PC-3 (cell line): ENCODE results near the gene GRXCR2. TPM values are rescaled to one million over a fixed set of nuclear protein-coding genes. Genes with fewer than 3 reads are reported as not detected.

Source experiments
- ATAC-seq: fragments of 200-7000 bp; cut with Tn5 transposase; 2 replicates; pipeline ENCODE4 v1.9.1; 2020; ENCODE audit warnings: mild to moderate bottlenecking, moderate library complexity
- Bru-seq: library from RNA; stranded (reverse); fragments of 400-500 nt; gene quantifications from one replicate; lab custom pipeline; 2021; lab: Mats Ljungman, UMichigan
- BruChase-seq, 2 experiments: library from RNA; stranded (reverse); fragments of 400-500 nt; gene quantifications; one replicate each; lab custom pipeline; 2021; lab: Mats Ljungman, UMichigan
- BruUV-seq: library from RNA; stranded (reverse); fragments of 400-500 nt; replicated peaks from 2 replicates; lab custom pipeline; 2021; lab: Mats Ljungman, UMichigan
- CTCF ChIA-PET: fragments of 300-600 bp; sonication (Branson Sonifier 250); formaldehyde crosslinking; loops from one replicate; lab custom pipeline; 2022; ENCODE audit warnings: antibody characterized with exemption; lab: Charles Lee
- POLR2A ChIA-PET: fragments of 300-600 bp; sonication (Branson Sonifier 250); formaldehyde crosslinking; loops from one replicate; lab custom pipeline; 2022; ENCODE audit warnings: antibody characterized with exemption; ENCODE audit not compliant: unreplicated experiment; lab: Charles Lee
- DNase-seq: peaks from one replicate; pipeline ENCODE4 v3.0.0-alpha.2; 2015
- H2AFZ ChIP-seq: fragments of 300-600 bp; sonication (generic); 2 replicates; pipeline ENCODE4 v1.6.0; 2016; ENCODE audit warnings: antibody characterized with exemption, low read length
- H3F3A ChIP-seq: fragments of 300-600 bp; sonication (generic); one replicate; pipeline ENCODE4 v1.6.0; 2017; ENCODE audit warnings: antibody characterized with exemption, low read length, control low read depth, mild to moderate bottlenecking; ENCODE audit not compliant: unreplicated experiment
- H3K27ac ChIP-seq: fragments of 300-600 bp; sonication (generic); 2 replicates; pipeline ENCODE4 v1.5.1; 2016; ENCODE audit warnings: mild to moderate bottlenecking, low read length
- H3K27me3 ChIP-seq: fragments of 300-600 bp; sonication (generic); 2 replicates; pipeline ENCODE4 v1.6.1; 2016; ENCODE audit warnings: low read length, mixed read lengths
- H3K36me3 ChIP-seq: fragments of 300-600 bp; sonication (generic); 2 replicates; pipeline ENCODE4 v1.6.1; 2016; ENCODE audit warnings: low read depth, mixed run types, low read length, mixed read lengths
- H3K4me1 ChIP-seq: fragments of 300-600 bp; sonication (generic); 2 replicates; pipeline ENCODE4 v1.5.1; 2016; ENCODE audit warnings: low read length; ENCODE audit not compliant: insufficient read depth
- H3K4me2 ChIP-seq: fragments of 300-600 bp; sonication (generic); 2 replicates; pipeline ENCODE4 v1.6.0; 2016; ENCODE audit warnings: low read length
- H3K4me3 ChIP-seq: fragments of 300-600 bp; sonication (generic); 2 replicates; pipeline ENCODE4 v1.5.1; 2016; ENCODE audit warnings: mild to moderate bottlenecking, low read length, mixed read lengths
- H3K79me2 ChIP-seq: fragments of 300-600 bp; sonication (generic); 2 replicates; pipeline ENCODE4 v1.6.1; 2017; ENCODE audit warnings: low read length, mixed read lengths
- H3K9ac ChIP-seq: fragments of 300-600 bp; sonication (generic); 2 replicates; pipeline ENCODE4 v1.6.0; 2016; ENCODE audit warnings: mild to moderate bottlenecking, low read length
- H3K9me2 ChIP-seq: fragments of 300-600 bp; sonication (generic); replicated peaks from 2 replicates; pipeline ENCODE4 v1.6.1; 2016; ENCODE audit warnings: mixed run types, low read length, mixed read lengths
- H3K9me3 ChIP-seq: fragments of 300-600 bp; sonication (generic); 2 replicates; pipeline ENCODE4 v1.6.1; 2016; ENCODE audit warnings: low read length, mixed read lengths
- H4K20me1 ChIP-seq: fragments of 300-600 bp; sonication (generic); 2 replicates; pipeline ENCODE4 v1.6.1; 2016; ENCODE audit warnings: low read length, mixed read lengths
- CTCF ChIP-seq: fragments of 300-600 bp; sonication (generic); conservative IDR thresholded peaks from 2 replicates; pipeline ENCODE4 v1.5.1; 2017; ENCODE audit warnings: antibody characterized with exemption, low read depth, mild to moderate bottlenecking, low read length
- EZH2 ChIP-seq: fragments of 300-600 bp; sonication (generic); IDR thresholded peaks from one replicate; pipeline ENCODE4 v1.6.1; 2017; ENCODE audit warnings: antibody characterized with exemption, mild to moderate bottlenecking, low read length; ENCODE audit not compliant: unreplicated experiment
- EZH2phosphoT487 ChIP-seq: fragments of 300-600 bp; sonication (generic); IDR thresholded peaks from 2 replicates; pipeline ENCODE4 v1.6.1; 2018; ENCODE audit warnings: mild to moderate bottlenecking, antibody characterized with exemption, low read length, borderline replicate concordance
- intact Hi-C: fragments of 100-400 bp; cut with micrococcal nuclease; formaldehyde crosslinking; loops from 2 replicates; pipeline ENCODE4 v1.9.0; 2023
- long read RNA-seq: library from polyadenylated mRNA; unstranded; transcript quantifications from one replicate; pipeline ENCODE4 v2.0.0, GENCODE V29; 2021; ENCODE audit not compliant: unreplicated experiment
- total RNA-seq: library from RNA; depleted of rRNA; stranded (reverse); fragments of >200 nt; gene quantifications from 2 replicates; pipeline ENCODE4 v1.2.3, GENCODE V29; 2014; rRNA removed

Gene GRXCR2
- total RNA-seq (not detected in 2 replicates), Bru-seq, nascent RNA (percentile 7 among the genes with signal in this experiment), BruChase-seq, experiment 1, labeled RNA remaining after a 6-hour chase (percentile 6 among the genes with signal in this experiment), BruChase-seq, experiment 2, labeled RNA remaining after a 2-hour chase (percentile 5 among the genes with signal in this experiment)
- long read RNA-seq: 0 reads

- no TSS peak for BruUV-seq
- intact Hi-C loops: no loop called here
- Histone ChIP-seq H3F3A (no peaks in the 10 kb centered on the region), H3K4me2 (no peak within 1 kb of the TSS), H3K27ac (no peak within 1 kb of the TSS), H3K4me3 (no peak within 1 kb of the TSS), H2AFZ (no peak within 1 kb of the TSS), H3K9me3 (no peaks in the 10 kb centered on the region), H3K36me3 (no peaks in the 10 kb centered on the region), H3K4me1 (no peaks in the 10 kb centered on the region), H3K27me3 (no peaks in the 10 kb centered on the region), H3K9ac (no peak within 1 kb of the TSS), H4K20me1 (no peaks in the 10 kb centered on the region), H3K79me2 (no peaks in the 10 kb centered on the region), H3K9me2 (no peaks in the 10 kb centered on the region)
- DNase-seq (no peak), ATAC-seq (no peak)
- CTCF ChIA-PET: no interaction called here
- TF ChIP-seq CTCF (no peak), EZH2phosphoT487 (no peak), EZH2 (no peak)
- POLR2A ChIA-PET: no interaction called here
These were observed at the start of gene GRXCR2 for GRCh38 chr5:145872914-145873313. Gene GRXCR2 (minus strand): TSS chr5:145873014. CDS start chr5:145872968, 46 bp downstream.

- BruUV-seq: no TSS peak
- CTCF ChIA-PET: no interaction called here
- H3K4me2 ChIP-seq: no peak overlapping the region
These were observed 49.2 kb upstream of the GRXCR2 start for GRCh38 chr5:145922059-145922458.

More at GRCh38 chr5:145922059-145922458, 49.2 kb upstream of the GRXCR2 start:
- ATAC-seq (no peak), DNase-seq (no peak)
- Histone ChIP-seq H3K36me3 (no peaks in the 10 kb centered on the region), H3K27ac (no peak overlapping the region), H4K20me1 (no peaks in the 10 kb centered on the region), H2AFZ (no peak overlapping the region), H3K4me1 (peaks cover 22% of the 10 kb centered on the region), H3K79me2 (no peaks in the 10 kb centered on the region), H3K9me3 (no peaks in the 10 kb centered on the region), H3K9me2 (no peaks in the 10 kb centered on the region), H3K4me3 (no peak overlapping the region), H3K9ac (no peak overlapping the region), H3K27me3 (no peaks in the 10 kb centered on the region), H3F3A (no peaks in the 10 kb centered on the region)
- TF ChIP-seq EZH2: no peak
- no peak for TF ChIP-seq CTCF
- TF ChIP-seq EZH2phosphoT487: no peak
- intact Hi-C loops: no loop called here
- POLR2A ChIA-PET: no interaction called here
